Activated CD8-positive, alpha-beta memory T cell treated with anti-CD3 and anti-CD28 coated beads for 1 hour (primary cell): ENCODE measurements around the gene KLHDC9.
A peak's percentile ranks its signal among the peaks of the same experiment; 100 is the strongest.
"Not testable (repeated sequence)": the region's sequence is repeated elsewhere in the genome, so short reads cannot be mapped to it uniquely, and the experiment has no call there.

Source experiments
- DNase-seq, 2 donors: peaks; one replicate each; pipeline ENCODE4 v3.0.0-alpha.2; 2020; ENCODE audit warnings: low read depth in 1 of 2; ENCODE audit errors: extremely low read depth in 1 of 2

The KLHDC9 gene

DNA sequence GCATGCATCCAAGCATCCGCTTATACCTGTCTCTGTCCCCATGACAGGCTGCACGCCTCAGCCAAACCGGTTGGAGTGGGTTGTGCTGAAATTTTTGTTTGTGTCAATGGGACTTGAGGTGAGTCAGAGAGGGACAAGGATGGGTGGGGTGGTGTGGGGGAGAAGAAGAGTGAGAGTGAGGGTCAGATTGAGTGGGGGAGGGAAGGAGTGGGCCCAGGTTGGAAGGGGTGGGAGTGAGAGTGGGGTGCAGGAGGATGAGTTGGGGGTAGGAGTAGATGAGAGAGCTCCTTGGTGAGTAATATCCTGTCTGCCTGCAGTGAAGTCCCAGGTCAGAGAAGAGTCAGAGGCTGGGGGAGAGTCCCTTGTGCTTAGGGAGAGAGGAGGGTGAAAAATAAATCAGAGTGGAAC is 5.5 kb upstream of the KLHDC9 start:
- no peak for DNase-seq

DNA sequence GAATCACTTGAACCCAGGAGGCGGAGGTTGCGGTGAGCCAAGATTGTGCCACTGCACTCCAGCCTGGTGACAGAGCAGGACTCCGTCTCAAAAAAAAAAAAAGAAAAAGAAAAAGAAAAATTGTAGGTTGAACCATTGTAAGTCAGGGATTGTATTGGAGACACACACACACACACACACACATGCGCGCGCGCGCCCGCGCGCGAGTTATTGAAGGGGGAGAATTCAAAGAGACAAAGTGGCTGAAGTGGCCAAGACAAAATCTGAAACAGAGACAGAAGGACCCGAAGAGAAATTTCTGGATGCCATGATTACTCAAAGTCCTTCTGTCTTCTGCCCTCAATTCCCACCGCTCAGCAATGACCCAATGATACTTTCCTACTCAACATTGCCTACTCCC is 3.7 kb upstream of the KLHDC9 start:
- no peak for DNase-seq

DNA sequence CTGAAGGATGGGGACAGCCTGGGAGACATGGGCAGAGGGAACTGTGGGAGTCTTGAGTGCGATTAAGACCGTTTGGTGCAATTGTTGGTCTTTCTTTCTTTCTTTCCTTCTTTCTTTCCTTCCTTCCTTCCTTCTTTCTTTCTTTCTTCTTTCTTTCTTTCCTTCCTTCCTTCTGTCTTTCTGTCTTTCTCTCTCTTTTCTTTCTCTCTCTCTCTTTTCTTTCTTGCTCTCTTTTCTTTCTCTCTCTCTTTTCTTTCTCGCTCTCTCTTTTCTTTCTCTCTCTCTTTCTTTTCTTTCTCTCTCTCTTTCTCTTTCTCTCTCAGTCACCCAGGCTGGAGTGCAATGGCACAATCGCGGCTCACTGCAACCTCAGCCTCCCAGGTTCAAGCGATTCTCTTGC is 2.9 kb upstream of the KLHDC9 start:
- no peak for DNase-seq

DNA sequence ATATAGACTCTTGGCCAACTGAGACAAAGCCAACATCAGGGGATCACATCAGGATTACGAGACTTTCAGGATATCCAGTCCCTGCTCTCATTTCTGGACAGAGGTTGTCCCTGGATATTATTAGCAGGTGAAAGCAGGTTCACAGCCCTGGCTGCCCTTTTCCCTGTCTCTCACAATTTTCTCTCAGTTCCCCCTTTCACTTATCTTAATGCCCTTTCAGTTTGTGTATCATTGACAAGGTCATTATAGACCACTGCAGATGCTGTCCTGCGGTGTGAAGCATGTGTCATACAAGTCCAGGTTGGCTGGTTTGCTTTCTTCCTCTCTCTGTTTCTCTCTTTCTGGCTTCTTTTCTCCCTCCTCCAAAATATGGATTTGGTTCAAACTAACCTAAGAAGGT is 2.1 kb upstream of the KLHDC9 start:
- no peak for DNase-seq

DNA sequence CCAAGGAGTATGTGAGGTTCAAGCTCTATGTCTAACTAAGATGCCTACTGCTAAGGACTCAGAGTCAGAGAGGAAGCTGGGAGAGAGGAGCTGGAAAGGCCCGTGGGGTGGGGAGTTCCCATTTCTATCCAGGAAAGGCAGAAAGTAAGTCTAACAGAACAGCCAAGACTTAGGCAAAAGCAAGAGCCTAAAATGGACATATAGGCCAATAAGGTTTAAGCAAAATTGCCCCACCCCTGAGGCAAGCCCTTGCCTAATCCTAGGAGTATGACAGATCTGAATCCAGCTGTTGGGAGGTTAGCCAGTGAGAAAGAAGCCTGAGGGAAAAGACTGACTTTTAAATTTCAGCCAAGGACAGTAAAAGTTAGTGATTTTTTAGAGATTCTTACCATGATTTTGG is 1.6 kb upstream of the KLHDC9 start:
- no peak for DNase-seq

DNA sequence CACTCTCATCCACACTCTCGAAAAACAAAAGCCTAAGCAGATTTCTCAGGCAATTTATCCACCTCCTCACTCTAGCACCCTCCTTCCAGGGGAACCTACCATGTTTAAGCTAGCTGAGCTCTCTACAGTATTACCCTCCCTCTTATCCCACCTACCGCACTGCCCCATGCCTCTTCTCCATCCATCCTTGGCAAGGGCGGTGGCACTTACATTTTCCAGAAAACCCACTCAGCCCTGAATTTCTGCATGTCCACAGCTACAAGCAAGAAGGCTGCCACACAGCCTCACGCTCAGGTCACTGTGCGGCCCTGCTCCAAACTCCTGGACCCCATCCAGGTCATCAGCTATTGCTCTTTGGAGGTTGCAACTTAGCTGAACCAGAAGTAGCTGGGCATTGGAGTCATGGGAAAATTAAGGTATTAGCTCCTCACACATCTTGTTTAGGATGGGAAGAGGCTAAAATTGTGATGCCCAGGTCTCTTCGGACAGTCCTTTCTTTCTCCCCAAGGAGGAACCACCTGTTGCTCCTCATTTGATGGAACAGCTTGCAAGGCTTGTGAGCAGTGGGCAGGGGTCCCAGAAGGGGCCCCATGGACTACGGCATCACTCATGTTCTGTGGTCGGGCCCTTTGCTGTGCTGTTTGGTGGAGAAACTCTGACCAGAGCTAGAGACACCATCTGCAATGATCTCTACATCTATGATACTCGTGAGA is 1.1 kb downstream of the KLHDC9 start:
- no peak for DNase-seq

DNA sequence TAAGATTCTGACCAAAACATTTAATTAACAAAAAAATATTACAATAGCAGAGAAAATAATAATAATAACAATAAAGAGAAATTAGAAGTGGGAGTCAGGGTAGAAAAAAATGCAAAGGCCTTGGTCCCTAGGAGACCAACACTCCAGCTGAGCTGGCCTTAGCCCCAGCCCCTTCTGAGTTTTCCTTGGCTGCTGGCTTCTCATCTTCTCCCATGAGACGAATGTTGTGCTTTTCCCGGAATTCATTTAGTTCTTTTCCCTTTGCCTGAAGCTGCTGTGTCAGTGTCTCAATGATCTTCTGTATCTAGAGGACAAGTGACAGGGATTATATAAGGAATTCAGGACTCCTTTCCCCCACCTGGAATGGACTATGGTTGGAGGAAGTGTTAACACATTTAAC is 2.4 kb downstream of the KLHDC9 start:
- no peak for DNase-seq

DNA sequence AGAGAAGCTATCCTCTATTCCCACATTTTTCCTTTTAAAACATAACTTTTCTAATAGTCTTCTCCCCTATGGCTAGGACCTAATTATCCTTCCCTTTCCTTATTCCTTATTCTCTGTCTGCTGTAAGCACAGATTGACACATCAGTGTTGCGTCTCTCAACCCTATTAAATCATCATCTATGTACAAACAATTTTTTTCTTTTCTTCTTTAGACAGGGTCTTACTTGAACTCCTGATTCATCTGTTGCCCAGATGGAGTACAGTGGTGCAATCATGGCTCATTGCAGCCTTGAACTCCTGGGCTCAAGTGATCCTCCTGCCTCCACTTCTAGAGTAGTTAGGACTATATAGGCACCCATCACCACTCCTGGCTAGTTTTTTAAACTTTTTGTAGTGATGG is 8.3 kb downstream of the KLHDC9 start:
- no peak for DNase-seq

DNA sequence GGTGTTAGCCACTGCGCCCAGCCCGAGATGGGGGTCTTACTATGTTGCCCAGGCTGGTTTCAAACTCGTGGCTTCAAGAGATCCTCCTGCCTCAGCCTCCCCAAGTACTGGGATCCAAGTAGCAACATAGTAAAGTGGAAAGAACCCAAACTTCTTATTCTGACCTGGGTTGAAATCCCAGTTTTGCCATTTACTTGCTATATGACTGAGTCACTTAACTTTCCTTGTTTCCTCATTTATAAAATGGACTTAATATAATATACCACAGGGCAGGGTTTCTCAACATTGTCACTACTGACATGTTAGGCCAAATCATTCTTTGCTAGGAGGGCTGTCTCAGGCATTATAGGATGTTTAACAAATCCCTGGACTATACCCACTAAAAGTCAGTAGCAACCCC is 13.0 kb downstream of the KLHDC9 start:
- DNase-seq = no peak

DNA sequence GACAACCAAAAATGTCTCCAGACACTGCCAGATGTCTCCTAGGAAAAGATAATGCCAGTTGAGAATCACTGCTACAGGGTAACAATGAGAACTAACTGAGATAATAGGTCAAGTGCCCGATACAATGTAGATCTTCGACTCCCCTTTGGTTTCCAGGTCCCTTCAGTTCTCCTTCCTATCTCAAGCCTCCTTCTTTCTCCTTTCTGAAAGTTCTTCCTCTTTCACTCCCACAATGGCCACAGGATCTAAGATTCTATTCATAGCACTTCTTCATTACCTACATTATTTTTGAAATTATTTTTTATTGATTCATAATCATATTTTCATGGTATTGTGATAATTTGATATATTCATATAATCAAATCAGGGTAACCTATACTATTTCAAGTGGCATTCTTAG is 13.4 kb downstream of the KLHDC9 start:
- DNase-seq = no peak

DNA sequence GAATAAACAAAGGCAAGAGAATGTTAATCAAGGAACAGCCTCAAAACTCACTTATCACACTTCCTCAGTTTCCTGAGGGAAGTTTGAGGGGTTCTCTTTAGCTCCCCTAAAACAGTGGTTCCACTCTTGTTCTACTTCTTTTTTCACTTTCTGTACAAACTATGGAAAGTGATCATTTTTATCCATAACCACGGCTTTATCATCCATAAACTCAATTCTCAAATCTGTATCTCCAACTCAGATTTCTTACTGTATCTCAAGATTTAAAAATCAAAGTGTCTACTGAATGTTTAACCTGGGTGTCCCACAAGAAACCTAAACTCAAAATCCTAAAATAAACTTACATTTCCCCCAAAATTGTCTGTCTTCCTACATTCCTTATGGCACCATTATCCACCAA is 15.8 kb downstream of the KLHDC9 start:
- no peak for DNase-seq

DNA sequence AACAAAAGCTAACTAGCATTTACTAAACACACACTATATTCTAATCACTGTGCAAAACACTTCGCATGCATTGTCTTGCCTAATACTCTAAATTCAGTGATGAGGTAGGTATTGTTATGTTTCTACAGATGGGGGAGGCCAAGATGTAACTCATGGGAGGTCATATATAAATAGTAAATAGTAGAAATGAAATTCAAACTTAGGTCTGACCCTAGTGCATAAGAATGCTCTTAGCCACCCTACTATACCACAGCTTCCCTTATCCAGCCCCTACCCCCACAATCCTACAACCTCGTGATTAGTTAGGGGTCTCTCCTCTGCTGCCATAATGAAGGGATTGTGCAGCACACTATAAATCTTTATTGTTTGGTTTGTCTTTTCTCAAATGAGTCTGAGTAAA is 16.4 kb downstream of the KLHDC9 start:
- no peak for DNase-seq

DNA sequence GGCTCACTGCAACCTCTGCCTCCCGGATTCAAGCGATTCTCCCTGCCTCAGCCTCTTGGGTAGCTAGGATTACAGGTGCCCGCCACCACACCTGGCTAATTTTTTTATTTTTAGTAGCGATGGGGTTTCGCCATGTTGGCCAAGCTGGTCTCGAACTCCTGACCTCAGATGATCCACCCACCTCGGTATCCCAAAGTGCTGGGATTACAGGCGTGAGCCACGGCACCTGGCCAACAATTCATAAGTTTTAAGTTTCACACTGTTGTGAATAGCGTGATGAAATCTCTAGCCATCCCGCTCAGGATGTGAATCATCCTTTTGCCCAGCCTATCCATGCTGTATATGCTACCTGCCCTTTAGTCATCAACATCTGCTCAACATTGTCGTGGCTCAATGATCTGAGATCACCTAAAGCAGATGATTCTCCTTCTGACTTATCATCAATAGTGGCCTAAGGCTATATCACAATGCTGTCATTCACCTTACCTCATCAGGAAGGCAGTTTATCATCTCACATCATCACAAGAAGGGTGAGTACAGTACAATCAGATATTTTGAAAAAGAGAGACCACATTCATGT is 17.1 kb downstream of the KLHDC9 start:
- no peak for DNase-seq

DNA sequence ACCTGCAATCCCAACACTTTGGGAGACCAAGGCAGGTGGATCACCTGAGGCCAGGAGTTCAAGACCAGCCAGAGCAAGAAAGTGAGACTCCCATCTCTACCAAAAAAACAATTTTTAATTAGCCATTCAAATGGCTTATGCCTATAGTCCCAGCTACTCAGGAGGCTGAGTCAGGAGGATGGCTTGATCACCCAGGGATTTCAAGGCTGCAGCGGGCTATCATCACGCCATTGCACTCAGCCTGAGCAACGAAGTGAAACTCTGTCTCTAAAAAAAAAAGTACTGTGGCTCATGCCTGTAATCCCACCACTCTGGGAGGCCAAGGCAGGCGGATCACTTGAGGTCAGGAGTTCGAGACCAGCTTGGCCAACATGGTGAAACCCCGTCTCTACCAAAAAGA is 17.8 kb downstream of the KLHDC9 start:
- not testable (repeated sequence) for DNase-seq

DNA sequence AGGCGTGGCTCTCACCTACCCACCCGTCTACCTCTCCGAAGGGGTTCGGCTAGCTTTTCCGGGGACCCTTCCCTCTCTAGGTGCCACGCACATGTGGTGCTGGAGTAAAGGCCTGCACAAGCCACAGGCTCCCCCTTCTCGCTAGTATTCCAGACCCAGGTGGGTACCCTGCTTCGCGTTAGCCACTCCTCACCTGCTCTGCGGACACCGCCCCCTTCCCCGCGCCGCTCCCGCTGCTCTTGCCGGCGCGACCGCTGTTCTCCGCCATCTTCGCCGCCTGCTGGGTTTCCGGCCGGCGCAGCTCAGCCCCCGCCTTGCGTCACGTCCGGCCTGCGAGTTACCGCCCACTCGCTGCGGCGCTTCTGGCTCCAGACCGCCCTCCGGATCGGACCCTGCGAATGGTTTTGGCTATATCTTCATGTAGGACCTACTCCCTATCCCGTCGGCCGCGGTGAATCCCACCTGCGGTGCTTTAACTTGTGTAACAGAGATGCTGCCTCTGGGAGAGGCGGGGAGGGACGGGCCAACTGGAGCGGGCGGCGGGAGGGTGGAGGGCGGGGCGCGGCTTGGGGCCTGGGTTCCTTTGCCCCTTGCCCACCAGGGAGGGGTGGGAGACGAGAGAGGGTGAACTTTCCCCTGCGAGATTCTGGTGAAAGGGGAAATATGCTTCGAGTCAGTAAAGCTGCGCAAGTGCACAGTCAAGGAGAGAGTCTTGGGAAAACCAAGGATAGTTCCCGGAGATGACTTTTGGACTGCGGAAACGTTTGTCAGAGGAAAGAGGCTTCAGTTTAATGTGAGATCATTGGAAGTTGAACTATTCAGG is 19.8 kb downstream of the KLHDC9 start, which contains the start of the genes NIT1 and PFDN2:
Gene NIT1, plus strand, starts transcription at position 347 of the 823 bp plus-strand sequence. Its CDS starts 72 bp downstream, at position 419.
Gene PFDN2, minus strand, starts transcription at position 279 of the 823 bp plus-strand sequence. Its CDS starts 11 bp downstream, at position 268.
- DNase-seq = peak; percentile 33 to 79

DNA sequence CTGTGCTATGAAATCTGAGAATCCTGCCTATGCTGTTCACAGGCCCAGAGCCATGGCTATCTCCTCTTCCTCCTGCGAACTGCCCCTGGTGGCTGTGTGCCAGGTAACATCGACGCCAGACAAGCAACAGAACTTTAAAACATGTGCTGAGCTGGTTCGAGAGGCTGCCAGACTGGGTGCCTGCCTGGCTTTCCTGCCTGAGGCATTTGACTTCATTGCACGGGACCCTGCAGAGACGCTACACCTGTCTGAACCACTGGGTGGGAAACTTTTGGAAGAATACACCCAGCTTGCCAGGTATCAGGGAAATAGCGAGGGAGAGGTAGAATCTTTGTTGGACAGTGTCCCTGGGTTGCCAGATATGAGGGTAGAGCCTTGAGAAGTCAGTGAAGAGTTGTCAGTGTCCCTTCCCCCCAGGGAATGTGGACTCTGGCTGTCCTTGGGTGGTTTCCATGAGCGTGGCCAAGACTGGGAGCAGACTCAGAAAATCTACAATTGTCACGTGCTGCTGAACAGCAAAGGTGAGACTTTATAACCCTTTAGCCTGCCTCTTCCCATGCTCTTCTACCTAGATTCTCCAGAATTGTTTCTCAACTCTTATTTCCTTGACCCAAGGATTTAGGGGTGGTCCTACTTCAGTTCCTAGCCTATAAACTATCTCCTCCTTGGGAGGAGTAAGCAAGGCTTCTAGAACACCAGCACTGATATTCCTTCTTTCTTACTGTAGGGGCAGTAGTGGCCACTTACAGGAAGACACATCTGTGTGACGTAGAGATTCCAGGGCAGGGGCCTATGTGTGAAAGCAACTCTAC is 21.1 kb downstream of the KLHDC9 start:
- peak; percentile 21 to 25 for DNase-seq

DNA sequence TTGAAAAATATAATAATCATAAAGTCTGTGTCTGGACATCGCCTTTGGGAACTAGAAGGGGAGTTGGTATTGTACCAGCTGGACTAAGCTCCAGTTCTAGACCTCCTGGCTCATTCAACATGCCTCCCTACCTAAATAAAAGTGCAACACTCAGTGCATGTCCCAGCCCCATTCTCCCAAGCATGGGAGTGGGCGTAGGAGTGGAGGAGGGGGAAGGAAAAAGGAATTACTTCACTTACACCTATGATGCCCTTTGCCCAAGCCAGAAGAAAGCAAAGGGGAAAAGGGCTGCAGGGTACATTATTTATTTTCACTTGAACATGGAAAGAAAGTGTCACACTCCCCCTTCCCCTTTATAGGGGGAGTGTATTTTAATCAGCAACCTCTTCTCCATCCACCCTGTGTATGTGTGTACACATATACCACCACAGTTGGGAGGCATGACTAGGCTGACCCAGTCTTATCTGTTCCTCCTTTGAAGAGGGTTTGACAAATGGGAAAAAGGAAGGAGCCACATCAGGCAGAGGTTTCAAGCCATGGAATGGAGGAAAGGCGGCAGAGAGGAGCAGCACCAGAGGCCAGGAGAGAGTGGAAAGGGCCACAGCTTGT is 23.0 kb downstream of the KLHDC9 start:
- DNase-seq = no peak

DNA sequence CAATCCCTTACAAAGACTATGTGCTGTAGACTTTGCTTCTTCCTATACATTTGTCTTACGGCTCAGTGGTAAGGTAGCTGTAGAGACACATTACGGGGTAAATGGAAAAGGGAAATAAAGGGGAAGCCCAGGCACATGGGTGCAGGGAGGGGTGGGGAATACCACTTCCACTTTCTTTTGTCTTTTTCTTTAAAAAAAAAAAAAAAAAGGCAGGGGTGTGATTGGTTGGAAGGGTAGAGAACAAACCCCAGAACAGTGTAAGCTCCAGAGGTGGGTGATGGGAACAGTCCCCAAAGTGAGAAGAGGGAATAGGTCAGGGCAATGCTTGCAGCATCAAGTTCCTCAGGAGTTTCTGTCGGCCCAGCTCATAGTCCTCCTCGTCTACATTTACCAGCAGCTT is 23.7 kb downstream of the KLHDC9 start:
- DNase-seq = no peak

DNA sequence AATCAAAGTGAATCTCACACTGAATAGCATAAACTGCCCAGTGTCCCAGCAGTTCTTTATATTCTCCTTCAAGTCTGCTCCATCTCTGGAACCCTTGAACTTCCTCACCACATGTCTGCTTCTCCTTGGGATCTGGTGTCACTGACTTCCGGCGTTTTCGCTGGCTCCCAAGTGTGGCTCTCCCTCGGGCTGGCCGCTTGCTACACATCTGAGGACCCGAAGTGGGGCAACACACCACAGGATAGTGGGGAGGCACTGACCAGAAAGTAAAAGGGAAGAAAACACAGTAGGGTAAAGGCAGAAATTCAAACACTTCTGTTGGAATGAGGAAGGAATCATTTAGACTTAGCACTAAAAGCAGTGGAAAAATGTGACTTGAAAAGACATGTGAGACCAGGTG is 24.8 kb downstream of the KLHDC9 start:
- no peak for DNase-seq

DNA sequence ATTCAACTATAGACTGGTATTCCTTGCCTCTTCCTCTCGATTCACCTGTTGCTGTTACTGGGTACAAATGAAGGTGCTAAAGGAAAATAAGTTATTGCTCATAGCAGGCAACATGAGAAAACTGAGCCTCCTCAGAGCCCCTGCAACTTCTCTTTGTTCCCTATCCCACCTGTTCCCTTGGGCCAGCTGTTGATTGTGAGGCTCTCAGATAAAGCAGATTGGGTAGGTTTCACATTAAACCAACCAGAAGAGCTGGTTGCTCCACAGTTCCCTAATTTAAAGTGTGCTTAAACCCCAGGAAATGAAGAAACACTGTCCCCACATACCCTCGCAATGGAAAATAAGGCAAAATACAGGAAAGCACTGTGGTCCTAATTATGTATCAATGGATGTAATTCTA is 29.5 kb downstream of the KLHDC9 start:
- DNase-seq = no peak
